8988T (cell line): Measurements from ENCODE around the gene PMEPA1.

Source experiments
- DNase-seq: peaks from one replicate; pipeline ENCODE4 v3.0.0; 2011

Gene PMEPA1

DNA sequence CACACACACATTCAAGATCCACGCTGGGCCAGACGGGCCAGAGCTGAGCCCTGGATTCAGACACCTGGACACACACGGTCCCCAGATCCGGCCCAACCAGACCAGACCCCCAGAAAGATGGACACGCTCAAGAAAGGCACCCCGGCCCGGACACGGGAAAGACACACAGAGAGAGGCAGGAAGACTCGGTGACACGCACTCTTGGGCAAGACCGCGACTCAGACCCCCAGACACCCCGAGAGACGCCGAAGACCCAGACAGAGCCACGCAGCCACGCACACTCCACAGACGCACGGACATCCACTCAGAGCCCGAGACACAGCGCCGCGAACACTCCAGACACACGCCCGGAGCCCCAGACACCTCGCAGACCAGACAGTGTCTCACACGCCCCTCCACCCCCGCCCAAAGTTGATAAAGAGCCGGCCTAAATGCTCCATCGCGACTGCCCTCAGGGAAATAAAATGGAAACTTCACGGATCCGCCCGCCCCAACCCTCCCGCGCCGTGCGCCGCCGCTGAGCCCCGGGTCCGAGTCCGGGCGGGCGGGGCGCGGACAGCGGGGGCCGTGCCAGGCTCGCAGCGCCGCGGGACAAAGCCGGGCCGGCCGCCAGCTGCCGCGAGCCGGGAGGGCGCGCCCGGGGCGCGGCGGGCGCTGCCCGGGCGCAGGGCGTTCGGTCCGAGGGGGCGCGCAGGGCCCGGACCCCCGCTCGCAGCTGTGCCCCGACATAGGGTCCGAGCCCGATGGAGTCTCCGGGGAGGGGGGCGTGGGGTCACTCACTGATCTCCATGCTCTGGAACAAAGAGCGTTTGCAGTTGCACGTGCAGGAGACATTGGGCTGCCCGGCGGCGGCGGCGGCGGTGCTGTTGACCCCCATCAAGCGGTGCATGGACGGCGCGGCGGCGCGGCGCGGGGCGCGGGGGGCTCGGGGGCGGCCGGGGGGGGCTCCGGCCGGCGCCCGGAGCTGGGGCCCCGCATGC is 831 bp downstream of the PMEPA1 start:
- DNase-seq, result no peak

DNA sequence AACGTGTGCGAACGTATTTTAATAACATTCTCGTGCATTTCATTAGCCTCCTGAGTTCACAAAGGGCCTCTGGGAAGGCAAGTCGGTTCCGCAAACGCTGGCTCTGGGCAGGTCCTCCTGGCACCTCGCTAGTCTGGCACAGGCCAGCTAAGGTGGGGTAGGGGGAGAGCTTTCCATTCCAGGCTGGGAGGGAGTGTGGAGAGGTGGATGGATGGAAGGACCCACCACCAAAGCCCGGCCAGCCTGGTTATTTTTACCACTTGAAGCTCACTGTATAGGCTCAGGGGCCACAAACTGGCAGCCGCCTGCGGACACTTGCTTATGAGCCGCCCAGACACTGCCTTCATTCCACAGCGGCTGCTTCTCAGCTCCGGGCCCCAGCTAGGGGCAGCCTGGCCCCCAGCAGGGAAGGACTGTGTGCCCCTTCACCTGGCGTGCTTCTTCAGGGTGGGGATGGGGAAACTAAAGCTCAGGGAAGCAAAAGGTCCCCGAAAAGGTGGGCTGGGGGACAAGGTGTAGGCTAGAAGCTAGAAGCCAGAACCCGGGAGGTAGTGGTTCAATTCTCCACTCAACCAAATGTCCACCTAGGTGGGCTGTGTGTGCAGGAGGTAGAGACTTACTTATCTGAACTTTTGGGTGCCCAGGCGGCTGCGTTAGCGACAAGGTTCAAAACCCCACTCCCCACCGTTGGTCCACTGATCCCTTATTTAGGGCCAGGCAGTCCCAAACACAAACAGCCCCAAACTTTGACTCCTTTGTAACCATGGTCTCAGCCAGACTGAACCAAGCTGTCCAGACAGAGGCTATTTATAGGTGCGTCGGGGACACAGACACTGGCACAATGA is 1.7 kb downstream of the PMEPA1 start:
- DNase-seq, result no peak

- no peak for DNase-seq
Observed at GRCh38 chr20:57707320-57707719, 2.5 kb downstream of the PMEPA1 start.

- no peak for DNase-seq
Observed at GRCh38 chr20:57705127-57705899, 4.5 kb downstream of the PMEPA1 start.

GRCh38 chr20:57704245-57704644 is 5.6 kb downstream of the PMEPA1 start:
- DNase-seq, result no peak

DNA sequence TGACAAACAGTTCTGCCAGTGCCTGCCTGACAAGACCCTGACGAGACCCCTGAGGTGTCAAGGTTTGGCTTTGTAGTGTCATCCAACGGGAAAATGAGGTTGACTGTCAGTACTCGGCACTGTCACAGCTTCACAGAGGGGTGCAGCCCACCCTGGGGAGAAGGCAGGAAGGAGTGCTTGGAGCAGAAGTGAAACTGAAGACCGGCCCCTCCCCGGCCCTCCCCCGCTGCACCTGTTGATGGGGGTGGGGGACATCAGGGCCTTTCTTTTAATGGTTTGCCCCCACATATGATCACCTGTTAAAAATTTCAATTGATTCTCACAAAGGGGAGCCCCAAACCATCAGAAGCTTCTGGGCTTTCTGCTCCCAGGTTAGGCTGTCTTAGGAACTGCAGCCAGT is 6.8 kb downstream of the PMEPA1 start:
- DNase-seq, result no peak

- no peak for DNase-seq
Observed at GRCh38 chr20:57702521-57702920, 7.3 kb downstream of the PMEPA1 start.

GRCh38 chr20:57702091-57702490 is 7.7 kb downstream of the PMEPA1 start:
- DNase-seq, result no peak

DNA sequence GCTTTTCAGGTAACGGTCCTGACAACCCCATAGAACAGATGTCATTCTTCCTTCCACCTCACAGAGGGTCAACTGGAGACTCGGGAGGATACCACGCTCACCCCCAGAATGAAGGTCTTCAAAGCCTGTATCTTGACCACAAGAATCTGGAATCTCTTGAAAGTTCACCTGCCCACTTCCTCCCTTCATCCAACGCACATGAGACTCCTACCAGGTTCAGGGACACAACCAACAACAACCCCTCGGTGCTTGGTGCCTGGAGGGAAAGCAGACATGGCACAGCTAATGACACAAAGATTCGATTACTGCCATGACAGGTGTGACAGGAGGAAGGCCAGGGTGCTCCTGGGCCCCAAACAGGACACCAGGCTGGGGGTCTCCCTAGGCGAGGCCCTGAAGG is 8.2 kb downstream of the PMEPA1 start:
- DNase-seq, result no peak

GRCh38 chr20:57701090-57701489 is 8.7 kb downstream of the PMEPA1 start:
- no peak for DNase-seq

DNA sequence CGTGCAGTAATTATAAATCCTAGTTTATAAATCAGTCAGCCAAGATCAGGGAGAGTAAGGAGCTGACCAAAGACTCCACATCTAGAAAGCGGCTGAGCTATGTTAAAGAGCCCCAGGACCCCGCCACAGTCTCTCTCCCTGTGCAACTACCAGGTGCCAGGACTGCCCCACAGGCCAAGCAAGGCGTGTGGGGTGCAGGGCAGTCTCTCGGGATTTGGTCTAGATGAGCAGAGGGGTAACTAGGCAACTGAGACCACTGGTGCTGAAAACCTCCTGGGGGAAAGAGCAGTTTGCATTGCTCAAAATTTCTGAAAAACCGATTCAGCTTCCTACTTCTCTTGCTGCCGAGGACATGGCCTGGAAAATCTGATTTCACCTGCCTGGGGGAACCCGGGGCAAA is 10.4 kb downstream of the PMEPA1 start:
- DNase-seq, result no peak

DNA sequence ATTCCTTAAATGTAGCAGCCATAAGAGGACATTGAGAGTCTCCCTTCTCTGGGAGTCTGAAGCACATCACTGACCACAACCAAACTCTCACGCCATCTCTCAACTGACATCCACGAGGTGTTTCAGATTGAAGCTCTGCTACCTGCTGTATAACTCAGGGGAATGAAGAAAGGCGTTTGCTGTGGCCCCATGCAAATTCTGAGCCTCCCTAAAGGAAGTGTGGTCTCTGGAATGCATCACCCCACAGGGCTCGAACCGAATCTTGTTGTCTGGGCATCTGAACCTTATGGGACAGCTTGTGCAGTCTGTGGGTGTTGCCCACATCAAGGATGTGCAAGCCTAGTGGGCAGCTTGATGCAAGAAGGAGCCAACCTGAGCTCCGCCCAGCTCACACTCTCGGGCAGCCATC is 10.9 kb downstream of the PMEPA1 start:
- DNase-seq, result no peak

DNA sequence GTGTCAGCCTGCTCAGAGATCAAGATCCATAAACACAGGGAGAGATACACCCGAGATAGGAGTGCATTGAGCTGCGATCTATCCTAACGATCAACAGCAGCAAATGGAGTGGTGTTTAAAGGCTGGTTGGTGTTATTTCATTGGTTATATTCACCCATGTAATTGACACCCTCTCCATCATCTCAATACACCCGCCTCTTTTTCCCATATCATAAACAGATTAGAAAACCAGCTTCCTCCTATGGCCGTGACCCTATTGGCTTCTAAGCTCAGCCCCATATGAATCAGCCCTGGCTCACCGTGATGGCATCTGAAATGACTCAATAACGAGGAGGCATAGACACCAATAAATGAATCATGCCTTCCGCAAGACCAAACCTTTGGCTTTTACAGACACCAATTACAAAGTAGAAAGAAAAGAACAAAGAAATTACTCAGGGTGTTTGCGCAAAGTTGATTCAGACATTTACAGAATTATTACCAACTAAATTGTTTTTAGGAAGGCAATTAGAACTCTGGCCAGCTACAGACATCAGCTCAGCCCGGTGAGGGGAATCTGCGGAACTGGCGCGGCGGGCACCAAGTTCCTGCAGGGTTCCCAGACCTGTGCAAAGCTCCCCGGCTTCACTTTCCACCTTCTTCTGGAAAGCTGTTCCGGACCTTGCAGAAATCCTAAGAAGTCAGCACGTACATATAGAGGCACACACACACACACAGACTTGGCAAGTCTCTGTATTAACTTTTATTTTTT is 11.5 kb downstream of the PMEPA1 start:
- peak; percentile 96 for DNase-seq

DNA sequence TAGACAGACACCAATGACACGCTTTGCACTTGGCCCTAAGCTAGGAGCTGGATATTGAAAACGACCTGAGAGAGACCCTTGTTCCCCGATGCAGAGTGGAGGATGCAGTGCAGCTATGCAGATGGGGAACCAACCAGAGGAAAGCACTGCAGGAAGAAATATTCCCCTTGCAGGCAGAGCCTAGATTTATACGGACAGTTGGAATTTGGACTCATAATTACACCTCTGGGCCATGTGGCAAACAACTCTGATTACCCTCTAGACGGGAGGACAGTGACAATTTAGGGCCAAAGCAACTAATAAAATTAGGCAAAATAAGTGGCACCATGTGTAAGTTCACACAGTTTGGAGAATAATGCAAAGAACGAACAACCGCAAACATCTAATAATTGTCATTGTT is 12.3 kb downstream of the PMEPA1 start:
- DNase-seq, result no peak

DNA sequence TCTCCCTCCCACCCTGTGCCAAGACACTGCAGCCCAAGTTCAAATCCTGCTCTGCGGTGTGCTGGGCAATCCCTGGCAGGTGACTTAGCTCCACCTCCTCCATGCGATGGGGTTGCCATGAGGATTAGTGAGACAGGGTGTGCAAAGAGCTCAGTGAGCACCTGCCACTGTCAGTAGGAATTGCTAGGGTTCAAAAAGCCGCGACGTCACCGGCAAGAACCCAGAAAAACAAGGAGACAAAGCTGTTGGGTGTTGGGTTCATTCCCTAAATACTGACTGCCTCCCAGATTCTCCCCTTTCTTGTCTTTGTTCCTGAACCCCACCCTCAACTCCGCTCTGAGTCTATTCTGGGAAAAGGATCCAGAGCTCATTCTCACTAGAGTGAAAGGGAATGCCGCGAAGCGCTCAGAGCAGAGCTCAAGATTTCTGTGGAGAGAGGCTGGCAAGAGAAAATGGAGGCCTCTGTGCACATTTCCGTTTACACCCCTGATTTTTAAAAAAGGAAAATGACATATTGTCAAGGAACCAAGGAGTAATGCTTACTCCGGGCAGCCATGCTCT is 13.3 kb downstream of the PMEPA1 start:
- DNase-seq, result no peak

- no peak for DNase-seq
Observed at GRCh38 chr20:57695940-57696339, 13.9 kb downstream of the PMEPA1 start.

DNA sequence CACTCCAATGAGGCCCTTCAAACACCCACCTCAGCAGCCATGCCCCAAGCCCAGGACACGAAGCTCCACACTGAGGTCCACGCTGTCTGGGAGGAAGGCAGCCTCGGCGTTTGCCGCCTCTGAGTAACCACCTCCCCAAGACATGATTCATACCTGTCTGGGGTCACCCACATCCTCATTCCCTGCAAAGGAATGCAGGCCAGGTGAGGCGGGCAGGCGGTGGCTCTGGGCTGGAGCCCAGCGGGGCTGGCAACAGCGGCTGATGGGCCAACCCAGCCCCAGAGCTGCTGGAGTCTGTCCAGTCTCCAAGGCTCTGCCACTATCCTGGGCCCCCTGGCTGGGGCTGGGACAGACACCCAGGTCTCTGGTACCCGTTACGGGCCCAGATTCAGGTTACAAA is 14.8 kb downstream of the PMEPA1 start:
- DNase-seq, result no peak

DNA sequence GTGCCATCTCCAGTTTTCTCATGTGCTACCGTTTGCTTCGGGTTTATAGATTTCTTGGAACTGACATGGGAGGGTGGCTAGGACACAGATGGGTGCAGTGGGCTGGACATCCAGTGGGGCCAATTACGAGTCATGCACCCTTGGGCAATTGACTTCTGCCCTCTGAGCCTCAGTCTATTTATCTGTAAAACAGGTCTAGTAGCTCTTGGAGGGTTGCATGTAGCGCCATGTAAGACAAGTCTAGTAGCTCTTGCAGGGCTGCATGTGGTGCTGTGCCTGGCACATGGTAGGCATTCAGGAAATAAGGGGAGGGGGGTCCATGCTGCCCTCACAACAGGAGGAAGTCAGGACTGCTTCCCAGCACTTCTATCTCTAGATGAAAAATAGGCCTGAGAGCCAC is 15.3 kb downstream of the PMEPA1 start:
- DNase-seq, result no peak

- no peak for DNase-seq
Observed at GRCh38 chr20:57693670-57694329, 16.0 kb downstream of the PMEPA1 start.

GRCh38 chr20:57693002-57693582 is 16.7 kb downstream of the PMEPA1 start:
- DNase-seq, result no peak

DNA sequence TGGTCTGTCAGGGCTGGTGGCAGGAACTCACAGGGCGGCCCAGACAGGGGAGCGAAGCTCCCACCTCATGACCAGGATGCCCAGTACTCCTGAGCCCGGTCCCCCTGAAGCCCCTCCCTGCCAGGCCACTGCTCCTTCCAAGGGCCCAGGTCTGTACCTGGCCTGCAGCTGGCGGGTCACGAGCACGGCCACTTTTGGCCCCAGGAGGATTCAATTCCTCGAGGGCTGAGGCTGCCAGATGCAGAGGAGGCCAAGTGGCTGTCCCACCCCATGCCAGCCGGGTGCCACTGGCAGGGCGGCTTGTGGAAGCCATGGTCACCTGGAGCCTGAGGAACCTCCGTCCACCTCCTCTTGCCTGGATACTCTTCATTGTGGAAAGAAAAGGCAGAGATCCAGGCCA is 17.4 kb downstream of the PMEPA1 start:
- no peak for DNase-seq
